ENCODE measurements around the gene LAYN.

GRCh38 chr11:111531687-111532364, 8.7 kb upstream of the LAYN start:
- TF ChIP-seq CSDC2 (CRISPR knock-in tag; IDR thresholded peaks at IDR 0.05): no peak
- TF ChIP-seq ESRRG (CRISPR knock-in tag; IDR thresholded peaks at IDR 0.05): no peak
- TF ChIP-seq ZNF565 (CRISPR knock-in tag; conservative IDR thresholded peaks at IDR 0.05; ENCODE audit: low read depth): no peak
- TF ChIP-seq ARNTL (CRISPR knock-in tag; IDR thresholded peaks at IDR 0.05; ENCODE audit: borderline replicate concordance, low read depth): no peak
- no peak for TF ChIP-seq ZFP30 (CRISPR knock-in tag; IDR thresholded peaks at IDR 0.05)
- no peak for TF ChIP-seq PATZ1 (CRISPR knock-in tag; IDR thresholded peaks at IDR 0.05; ENCODE audit: borderline replicate concordance)
- no peak for TF ChIP-seq TOX (CRISPR knock-in tag; IDR thresholded peaks at IDR 0.05; ENCODE audit: borderline replicate concordance)
- no peak for TF ChIP-seq POU6F1 (CRISPR knock-in tag; IDR thresholded peaks at IDR 0.05; ENCODE audit: borderline replicate concordance, low read depth)
- TF ChIP-seq SNAI2 (CRISPR knock-in tag; IDR thresholded peaks at IDR 0.05): no peak
- no peak for TF ChIP-seq BACH2 (CRISPR knock-in tag; IDR thresholded peaks at IDR 0.05; ENCODE audit: borderline replicate concordance)
- TF ChIP-seq GLIS3 (CRISPR knock-in tag; IDR thresholded peaks at IDR 0.05): no peak
- no peak for TF ChIP-seq ZC3H10 (CRISPR knock-in tag; IDR thresholded peaks at IDR 0.05)
